ENCODE data around the gene PARD6A.

GRCh38 chr16:67697422-67698185, 36.8 kb downstream of the PARD6A start:
- TF ChIP-seq ZNF274 (IDR thresholded peaks at IDR 0.05; ENCODE audit: low read depth, low read length) (no peak), CTCF (IDR thresholded peaks at IDR 0.05 in 2 of 3, conservative IDR thresholded peaks at IDR 0.05 in 1 of 3; ENCODE audit: borderline replicate concordance in 1 of 3, insufficient read depth in 1 of 3, low read depth in 2 of 3, low read length in 2 of 3) (no peak), POLR2AphosphoS5 (IDR thresholded peaks at IDR 0.05; ENCODE audit: low read depth, low read length) (no peak), ATF3 (IDR thresholded peaks at IDR 0.05) (no peak)

Data from HCT116 (cell line).